Body of pancreas (tissue), 4 donors: Measurements from ENCODE around the gene POLR2I.

ENCODE experiments used
- POLR2A ChIP-seq, 3 donors: fragments of 450-650 bp; IDR thresholded peaks; one replicate each; pipeline ENCODE4 v1.6.1; 2016; ENCODE audit warnings: antibody characterized with exemption in 3 of 3, mild to moderate bottlenecking in 2 of 3
- TF ChIP-seq, protein P1 (sequence below), 7 experiments: fragments of 450-650 bp in 4 of 7; fragments of 200-600 bp in 3 of 7; sonication (generic) in 3 of 7; IDR thresholded peaks; one replicate each; pipeline ENCODE4 v1.5.1; 2016 to 2019; ENCODE audit warnings: antibody characterized with exemption in 7 of 7

DNA sequence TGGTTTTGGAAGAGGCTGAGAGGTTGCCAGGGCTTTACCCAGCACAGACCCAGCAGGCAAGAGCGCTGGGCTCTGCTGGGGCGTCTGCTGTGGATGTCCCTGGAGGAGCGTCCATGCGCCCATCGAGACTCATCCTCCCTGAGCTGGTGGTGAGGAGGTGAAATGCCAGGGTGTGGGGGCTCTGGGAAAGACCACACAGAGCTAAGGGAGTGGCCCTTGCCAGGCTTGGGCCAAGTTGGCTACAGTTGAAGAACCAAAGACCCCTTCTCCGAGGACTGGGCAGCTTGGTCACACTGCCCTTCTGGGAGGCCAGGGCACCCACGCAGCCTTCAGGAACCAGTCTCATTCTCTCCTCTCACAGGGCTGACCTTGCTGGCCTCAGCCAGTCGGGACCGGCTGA lies 28.3 kb downstream of the POLR2I start:
- TF ChIP-seq, protein P1, sequence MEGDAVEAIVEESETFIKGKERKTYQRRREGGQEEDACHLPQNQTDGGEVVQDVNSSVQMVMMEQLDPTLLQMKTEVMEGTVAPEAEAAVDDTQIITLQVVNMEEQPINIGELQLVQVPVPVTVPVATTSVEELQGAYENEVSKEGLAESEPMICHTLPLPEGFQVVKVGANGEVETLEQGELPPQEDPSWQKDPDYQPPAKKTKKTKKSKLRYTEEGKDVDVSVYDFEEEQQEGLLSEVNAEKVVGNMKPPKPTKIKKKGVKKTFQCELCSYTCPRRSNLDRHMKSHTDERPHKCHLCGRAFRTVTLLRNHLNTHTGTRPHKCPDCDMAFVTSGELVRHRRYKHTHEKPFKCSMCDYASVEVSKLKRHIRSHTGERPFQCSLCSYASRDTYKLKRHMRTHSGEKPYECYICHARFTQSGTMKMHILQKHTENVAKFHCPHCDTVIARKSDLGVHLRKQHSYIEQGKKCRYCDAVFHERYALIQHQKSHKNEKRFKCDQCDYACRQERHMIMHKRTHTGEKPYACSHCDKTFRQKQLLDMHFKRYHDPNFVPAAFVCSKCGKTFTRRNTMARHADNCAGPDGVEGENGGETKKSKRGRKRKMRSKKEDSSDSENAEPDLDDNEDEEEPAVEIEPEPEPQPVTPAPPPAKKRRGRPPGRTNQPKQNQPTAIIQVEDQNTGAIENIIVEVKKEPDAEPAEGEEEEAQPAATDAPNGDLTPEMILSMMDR (IDR thresholded peaks at IDR 0.05) = no peak
- TF ChIP-seq POLR2A (IDR thresholded peaks at IDR 0.05) = no peak
